GM19240 (cell line): ENCODE measurements around the gene SLC25A47.
"Not testable (repeated sequence)": the region's sequence is repeated elsewhere in the genome, so short reads cannot be mapped to it uniquely, and the experiment has no call there.

Experiments
- DNase-seq: peaks from one replicate; pipeline ENCODE4 v3.0.0; 2011; ENCODE audit warnings: low spot score; ENCODE audit not compliant: insufficient read length

Gene SLC25A47

DNA sequence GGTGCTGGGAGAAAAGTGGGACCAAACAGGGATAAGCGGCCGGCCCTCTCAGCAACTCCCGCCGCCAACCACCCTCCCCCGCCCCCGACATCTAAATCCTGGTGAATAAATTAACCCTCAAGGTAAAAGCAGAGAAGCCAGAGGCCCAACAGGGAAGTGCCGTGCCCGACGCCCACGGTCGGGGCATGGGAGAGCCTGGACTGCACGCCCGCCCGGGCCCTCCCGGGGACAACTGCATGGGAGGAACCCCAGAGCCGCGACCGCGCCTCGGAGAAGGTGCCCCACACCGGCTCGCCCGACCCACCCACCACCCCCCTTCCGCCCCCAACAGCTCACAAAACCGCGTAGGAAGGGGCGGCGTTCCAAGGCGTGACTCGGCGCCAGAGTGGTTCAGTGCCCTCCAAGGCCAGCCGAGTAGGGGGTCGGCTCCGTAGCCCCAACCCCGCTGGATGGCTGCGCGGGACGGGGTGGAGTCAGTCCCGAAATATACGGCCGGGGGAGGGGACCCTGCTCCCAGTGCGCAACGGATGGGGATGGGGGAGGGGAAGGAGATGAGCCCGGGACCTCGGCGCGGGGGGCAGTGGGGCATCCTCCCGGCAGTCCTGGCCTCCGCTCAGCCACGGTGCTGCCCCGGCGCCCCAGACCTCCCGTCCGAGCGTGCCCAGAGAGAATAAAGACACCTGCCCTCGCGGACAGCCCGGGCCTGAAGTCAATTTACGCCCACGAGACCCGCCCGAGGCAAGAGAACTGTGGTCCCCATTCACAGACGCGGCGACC, 17.6 kb upstream of the SLC25A47 start:
- no peak for DNase-seq

DNA sequence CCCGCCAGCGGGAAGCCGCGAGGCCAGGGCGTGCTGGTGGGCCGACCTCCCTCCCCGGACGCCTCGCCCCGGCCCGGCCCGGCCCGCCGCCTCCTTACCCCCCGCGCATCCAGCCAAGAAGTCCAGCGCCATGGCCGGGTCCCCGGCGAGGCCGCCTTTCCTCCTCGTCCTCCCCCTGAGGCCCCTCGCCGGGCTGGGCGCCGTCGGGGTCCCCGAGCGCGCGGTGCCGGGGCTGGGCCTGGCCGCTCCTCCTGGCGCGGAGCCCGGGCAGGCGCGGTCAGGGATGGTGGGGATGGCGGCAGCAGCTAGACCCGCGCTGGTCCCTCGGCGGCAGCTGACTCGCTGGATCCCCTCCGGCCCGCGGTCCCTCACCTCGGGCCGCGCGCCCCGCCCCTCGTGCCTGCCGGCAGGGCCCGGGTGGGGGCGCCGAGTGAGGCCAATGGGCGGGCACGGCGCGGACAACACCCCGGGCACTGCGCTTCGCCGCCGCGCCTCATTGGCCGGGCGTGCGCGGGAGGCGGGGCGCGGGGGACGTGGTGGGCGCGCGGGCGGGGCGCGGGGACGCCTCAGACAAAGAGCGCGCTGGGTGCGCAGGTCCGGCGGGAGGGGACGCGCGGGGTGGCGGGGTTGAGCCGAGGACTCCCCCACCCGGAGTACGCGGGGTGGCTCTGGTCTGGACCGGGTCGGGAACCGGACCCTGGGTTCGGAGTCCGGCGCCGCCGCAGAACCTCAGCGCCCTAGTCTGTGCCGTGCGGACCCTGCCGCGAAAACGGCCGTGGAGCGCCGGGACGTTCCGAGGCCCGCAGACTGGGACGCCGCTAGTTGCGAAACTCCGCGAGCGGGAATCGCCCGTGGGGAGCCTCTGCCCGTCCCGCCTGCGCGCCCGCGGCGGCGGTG, 16.8 kb upstream of the SLC25A47 start, which contains the start of gene SLC25A29:
Gene SLC25A29 (minus strand): TSS at position 344 of the 897 bp plus-strand sequence. CDS start 212 bp downstream, at position 132.
- peak; percentile 91 for DNase-seq

DNA sequence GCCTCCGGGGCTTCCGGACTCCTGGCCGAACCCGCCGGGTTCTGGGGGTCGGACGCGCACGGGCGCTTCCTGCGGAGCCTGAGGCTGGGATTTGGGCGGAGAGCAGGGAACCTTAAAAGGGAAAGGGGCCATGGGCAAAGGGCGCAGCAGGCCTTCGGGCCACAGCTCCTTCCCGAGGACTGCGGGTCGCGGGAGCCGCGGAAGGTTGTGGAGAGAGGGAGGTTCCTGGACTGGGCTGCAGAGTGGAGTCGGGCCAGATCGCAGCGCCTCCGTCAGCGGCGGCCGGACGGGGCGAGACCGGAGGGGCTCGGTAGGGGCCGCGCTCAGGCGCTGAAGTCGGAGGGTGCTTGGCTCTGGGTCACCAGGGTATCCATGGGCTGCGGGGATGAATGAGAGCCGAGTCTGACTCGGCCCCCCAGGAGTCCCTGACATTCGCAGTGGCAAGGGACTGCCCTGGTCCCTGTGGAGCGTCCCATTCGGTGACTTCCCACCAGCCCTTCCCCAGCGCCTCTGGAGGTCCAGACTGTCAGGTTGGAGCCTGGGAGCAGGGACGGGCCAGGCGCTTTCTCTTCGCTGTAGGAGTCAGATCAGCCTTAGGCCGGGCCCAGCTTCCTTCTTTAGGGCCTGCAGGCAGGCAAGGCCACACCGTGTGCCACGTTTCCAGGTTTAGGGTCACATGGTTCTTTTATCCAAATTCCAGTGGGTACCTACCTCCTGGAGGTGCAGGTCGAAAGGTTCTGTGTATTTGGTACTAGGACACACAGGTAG, 16.0 kb upstream of the SLC25A47 start:
- DNase-seq = no peak

DNA sequence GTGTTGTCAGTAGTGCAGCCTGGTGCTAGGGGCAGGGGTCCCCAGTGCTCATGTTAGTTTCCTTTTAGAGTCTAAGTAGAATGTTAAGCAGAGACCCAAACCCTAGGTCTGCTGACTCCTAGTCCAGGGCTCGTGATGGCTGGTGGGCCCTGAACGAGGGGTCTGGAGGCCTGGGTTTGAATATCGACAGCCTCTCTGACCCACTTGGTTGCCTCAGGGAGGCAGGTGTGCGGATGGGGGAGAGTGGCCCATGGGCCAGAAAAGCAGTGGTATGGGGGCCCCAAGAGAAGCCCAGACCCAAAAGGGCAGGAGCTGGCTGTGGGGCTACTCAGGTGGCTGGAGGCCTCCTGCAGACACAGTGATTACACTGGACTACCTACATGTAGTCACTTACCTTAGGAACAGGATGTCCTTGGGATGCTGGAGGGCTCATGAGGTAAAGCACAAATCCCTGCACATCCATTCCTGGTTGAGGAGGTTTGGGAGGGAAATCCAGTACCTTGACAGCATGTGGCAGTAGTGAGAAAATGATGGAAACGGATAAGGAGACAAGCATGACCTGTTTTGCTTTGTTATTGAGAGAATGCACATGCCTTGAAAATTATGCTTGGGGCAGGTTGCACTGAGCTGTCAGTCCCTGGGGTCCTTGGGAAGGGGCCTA, 15.2 kb upstream of the SLC25A47 start:
- DNase-seq = no peak

DNA sequence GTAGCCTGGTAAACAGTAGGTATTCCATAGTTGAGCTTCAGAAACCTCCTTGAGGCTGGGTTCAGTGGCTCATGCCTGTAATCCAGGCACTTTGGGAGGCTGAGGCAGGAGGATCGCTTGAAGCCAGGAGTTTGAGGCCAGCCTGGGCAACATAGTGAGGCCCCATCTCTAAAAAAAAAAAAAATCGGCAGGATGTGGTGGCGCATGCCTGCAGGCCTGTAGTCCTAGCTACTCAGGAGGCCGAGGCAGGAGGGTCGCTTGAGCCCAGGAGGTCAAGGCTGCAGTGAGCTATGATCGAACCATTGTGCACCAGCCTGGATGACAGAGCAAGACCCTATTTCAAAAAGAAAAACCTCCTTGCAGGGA, 14.7 kb upstream of the SLC25A47 start:
- DNase-seq = not testable (repeated sequence)

DNA sequence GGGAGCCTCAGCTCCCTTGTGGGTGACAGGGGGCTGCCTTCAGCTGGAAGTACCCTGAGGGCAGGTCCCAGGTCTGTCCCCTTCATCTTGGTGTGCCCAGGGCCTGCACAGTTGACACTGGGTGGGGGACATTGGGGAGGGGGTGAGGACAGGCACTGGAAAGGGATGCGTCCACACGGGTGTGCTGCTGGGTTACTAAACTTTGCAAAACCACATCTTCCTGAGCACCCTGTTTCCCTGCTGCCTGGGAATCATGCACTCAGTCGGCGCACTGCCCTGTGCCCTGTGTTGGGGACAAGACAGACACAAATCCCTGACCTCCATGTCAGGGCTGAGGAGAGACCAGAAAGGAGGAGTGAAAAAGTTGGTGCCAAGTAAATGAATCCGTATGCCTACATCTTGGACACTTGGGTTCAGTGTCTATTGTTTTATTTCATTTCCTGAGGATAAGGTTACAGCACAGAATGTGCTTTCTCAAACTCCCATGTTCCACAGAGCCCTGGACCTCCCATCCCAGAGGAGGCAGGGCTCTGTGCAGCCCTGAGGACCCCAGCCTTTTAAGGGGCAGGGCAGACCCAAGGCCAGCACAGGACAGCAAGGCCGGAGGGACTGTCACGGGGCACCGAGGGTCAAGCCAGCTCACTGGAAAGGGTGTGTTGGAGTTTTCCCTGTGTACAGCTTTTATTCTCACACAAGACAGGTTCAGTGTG, 14.0 kb upstream of the SLC25A47 start:
- DNase-seq = no peak

DNA sequence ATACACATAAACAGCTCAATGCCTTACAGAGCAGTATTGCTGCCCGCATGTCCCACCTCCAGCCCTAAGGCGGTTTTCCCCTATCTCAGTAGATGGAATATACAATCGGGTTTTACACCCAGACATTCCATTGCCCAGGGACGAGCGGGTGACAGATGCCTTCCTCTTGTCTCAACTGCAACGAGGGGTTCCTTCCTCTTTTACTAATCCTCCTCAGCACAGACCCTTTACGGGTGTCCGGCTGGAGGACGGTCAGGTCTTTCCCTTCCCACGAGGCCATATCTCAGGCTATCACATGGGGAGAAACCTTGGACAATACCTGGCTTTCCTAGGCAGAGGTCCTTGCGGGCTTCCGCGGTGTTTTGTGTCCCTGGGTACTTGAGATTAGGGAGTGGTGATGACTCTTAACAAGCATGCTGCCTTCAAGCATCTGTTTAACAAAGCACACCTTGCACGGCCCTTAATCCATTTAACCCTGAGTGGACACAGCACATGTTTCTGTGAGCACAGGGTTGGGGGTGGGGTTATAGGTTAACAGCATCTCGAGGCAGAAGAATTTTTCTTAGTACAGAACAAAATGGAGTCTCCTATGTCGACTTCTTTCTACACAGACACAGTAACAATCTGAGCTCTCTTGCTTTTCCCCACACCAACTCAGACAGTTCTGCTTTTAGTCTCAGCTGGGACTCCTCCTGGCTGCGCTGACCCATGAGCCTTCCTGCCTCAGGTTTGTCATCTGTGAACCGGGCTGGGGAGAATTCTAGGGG, 10.8 kb upstream of the SLC25A47 start:
- DNase-seq = not testable (repeated sequence)

DNA sequence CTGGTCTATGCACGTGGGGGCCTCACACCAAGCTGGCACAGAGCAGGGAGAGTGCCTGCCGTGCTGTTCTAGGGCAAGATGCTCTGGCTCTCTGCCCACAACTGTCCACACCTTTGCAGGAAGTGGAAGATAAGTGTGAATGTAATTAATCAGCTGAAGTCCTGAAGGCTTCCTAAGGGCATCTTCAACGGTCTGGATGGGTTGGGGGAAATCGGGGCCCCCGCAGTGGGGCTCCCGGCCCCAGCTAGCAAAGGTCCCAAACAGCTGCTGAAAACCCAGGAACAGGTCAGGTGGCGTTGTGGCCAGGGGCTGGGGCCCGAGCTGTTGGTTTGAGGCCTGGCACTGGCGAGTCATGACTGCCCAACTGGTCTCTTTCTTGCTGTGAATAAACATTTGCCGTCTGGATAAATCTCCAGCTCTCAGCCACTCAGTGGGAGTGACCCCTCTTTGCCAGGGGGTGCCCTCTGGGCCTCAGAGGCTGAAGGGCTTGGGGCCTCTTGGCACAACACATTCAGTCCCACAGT, 10.2 kb upstream of the SLC25A47 start:
- DNase-seq = no peak

DNA sequence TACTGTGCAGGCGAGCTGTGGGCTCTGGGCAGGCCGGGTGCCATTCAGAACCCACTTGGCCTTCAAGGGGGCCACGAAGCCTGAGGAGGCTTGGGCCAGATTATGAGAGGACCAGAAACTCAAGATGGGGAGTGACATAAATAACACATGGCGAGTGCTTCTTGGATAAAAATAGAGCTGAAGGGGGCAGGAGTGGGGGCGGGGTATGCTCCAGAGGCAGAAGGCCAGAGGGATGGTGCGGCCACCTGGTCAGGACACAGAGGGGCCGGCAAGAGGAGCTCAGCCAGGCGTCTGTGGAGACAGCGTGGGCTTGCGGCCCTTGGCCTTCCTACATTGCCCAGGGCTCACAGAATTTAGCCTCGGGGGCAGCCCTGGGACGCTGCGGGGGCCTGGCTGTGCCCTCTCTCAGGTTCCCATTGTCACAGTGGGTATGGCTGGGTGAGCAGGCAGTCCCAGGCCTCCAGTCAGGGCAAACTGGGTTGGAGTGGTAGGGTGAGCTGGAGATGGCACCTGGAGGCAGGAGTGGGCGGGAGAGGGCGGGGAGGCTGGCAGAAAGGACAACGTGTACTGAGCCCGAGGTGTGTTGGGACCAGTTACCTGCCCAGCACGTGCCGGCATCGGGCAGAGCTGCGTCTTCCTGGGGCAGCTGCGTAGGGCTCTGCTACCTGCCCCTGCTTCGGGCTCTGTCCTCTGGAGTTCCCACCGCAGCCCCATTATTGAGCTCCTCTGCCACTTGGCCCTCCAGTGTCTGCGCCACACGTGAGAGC, 9.5 kb upstream of the SLC25A47 start:
- DNase-seq = no peak

DNA sequence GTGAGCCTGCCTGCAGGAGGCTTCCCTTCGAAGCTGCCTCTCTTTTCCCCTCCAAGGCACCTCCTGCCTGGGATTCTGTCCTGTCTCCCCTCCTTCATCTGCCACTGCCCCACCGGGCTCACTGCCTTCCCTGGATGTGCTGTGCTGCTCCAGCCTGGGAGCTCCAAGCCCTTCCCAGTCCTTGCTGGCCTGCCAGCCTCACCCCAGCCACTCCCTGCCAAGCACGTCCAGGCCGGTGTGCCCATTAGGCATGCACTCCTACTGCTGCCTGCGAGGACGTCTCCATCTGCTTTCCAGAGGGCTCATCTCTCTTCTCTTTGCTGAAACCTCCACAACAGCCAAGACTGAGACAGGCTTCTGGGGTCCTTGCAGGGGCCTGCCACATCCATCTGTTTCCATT, 8.4 kb upstream of the SLC25A47 start:
- no peak for DNase-seq

DNA sequence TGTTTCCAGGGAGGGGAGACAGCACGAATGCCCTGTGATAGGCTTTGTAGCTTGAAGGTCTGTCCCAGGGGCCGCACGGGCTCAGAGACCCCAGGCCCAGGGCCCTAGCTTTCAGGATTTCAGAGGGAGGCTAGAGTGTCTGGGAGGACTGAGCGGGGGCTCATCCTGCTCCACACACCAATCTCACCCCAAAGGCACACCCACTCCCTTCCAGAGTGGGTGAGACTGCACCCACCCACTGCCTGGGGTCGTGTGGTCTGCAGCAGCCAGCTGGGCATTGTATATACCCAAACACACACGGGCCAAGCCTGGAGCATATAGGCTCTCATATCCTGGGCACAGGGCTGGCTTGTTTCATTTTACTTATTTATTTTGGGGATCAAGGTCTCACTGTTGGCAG, 5.8 kb upstream of the SLC25A47 start:
- DNase-seq = no peak

DNA sequence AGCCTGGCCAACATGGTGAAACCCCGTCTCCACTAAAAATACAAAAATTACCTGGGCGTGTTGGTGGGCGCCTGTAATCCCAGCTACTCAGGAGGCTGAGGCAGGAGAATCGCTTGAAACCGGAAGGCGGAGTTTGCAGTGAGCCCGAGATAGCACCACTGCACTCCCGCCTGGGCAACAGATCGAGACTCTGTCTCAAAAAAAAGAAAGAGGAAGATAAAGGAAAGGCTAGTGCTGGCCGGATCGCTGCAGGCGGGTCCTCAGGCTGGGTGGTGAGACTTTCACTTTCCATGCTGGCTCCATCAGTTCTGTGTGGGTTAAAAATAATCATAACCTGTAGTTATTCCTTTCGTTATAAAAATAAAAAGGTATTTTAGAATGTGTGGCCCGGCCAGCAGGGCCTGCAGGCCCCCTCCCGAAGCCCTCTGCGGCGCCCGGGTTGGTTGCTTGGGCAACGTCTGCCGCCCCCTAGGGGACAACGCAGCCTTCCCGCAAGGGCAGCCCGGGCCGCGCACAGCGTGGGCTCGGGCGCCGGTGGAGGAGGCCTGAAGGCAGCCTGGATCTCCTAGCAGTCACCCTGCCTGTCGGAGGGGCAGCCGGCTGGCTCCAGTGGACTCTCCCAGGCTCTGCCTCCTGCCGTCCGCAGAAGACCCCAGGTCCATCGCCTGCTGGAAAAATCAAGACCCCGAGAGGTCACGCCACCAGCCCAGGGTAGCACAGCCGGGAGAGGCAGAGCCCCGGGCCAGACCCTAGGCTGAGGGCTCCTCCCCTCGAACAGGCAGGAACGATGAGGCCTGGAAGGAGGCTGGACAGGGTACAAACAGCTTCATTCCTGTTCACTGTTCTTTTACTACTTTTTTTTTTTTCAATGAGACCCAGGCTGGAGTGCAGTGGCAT, 5.0 kb upstream of the SLC25A47 start:
- DNase-seq = peak; percentile 76

DNA sequence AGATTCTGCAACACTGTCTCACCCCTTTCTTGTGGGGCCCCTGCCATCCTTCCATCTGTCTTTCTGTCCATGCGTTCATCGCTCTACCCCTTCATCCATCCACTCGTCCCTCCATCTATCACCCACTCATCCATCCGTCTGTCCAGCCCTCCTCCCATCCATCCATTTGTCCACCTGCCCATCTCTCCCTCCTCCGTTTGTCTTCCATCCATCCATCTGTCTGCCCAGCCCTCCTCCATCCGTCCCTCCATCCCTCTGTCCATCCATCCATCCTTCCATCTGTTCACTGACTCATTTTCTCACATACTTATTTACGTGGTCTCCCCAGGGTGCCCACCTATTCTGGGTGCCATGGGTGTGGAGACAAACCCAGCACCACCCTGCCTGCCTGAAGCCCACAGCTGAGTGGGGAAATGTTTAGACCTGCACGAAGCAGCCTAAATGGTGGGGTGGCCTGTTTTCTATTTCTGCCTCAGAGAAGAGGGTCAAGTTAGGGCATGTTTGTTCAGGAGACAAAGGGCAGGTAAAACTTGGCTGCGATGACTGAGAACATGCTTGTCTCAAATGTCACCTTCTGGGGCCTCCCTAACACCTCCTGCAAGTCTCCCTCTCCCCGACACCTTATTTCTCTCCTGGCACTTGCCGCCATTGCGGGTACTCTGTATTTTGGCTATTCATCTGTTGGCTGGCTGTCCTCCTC, 2.8 kb upstream of the SLC25A47 start:
- no peak for DNase-seq

DNA sequence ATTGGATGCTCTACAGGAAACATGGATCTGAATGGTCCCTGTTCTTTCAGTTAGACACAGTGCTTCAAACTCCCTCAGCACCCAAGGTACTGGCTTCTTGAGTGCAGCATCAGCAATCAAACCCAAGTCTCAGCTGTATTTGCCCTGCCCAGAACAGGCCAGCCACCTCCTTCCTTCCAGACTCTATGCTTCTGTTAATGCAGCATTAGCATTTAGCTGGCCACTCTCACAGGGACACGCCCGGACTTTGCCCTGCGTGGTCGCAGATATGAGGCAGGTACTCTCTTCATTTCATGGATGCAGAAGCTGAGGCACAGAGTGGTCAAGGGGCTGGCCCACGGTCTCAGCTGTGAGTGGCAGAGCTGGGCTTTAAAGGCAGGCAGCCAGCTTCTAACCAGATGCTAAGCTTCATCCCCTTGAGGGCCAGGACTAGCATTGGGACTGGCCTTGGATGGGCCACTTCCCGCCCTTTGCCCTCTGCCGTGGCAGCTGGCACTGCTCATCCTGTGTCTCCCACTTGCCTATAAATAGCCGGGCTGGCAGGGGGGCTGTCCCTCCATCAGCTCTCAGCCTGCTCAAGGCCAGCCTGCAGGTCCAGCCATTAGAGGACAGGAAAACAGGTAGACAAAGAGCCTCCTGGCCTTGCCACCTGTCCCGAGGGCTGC, 1.5 kb upstream of the SLC25A47 start:
- DNase-seq = no peak

DNA sequence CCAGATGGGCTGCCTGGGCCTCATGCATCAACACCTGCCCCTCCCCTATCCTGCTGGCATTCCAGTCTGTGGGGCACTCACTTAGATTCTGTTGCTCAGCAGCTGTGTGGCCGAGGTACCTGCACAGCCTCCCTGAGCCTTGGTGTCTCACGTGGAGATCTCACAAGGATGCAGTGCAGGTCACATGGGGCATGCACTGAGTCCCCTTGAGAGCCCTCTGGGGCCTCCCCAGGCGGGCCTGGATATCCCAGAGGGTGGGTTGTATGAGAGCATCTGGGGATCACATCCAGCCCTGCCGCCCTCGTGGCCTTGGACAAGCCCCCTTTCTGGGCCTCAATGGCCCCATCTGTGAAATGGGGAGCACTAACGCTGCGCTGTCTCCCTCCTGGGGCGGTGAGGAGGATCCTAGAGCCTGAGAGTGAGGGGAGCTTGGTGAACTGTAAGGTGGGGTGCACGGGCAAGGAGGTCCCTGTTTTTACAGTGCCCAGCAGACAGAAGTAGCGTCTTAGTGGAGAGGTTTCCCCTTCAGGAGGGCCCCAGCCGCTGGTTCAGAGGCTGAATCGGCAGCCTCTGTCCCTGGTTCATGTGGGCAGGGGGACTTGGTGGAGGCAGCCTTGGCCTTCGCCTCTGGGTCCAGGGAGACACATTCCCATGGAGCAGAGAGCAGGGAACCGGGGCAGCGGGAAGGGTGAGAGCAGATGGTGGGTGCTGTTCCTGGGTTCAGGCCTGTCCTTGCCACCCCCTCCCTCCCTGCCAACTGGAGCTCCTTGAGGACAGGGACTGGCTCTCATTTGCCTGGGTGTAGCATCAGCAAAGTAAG, 791 bp upstream of the SLC25A47 start:
- DNase-seq = no peak

DNA sequence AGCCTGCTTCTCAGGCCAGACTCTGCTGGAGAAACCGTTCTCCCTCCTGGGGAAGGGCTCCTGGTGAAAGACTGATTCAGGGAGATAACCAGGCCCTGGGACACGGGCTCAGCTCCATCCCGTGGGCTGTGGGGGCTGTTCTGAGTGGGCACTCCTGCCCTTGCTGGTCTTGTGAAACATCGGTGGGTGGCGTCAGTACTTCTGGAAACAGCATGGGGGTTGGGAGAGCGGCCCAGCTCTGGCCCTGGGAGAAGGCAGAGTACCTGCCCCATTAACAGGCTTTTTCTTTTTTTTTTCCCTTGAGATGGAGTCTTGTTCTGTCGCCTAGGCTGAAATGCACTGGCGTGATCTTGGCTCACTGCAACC, 786 bp downstream of the SLC25A47 start:
- DNase-seq = no peak
